ENCODE results near the gene CLDN22.

Gene CLDN22

DNA sequence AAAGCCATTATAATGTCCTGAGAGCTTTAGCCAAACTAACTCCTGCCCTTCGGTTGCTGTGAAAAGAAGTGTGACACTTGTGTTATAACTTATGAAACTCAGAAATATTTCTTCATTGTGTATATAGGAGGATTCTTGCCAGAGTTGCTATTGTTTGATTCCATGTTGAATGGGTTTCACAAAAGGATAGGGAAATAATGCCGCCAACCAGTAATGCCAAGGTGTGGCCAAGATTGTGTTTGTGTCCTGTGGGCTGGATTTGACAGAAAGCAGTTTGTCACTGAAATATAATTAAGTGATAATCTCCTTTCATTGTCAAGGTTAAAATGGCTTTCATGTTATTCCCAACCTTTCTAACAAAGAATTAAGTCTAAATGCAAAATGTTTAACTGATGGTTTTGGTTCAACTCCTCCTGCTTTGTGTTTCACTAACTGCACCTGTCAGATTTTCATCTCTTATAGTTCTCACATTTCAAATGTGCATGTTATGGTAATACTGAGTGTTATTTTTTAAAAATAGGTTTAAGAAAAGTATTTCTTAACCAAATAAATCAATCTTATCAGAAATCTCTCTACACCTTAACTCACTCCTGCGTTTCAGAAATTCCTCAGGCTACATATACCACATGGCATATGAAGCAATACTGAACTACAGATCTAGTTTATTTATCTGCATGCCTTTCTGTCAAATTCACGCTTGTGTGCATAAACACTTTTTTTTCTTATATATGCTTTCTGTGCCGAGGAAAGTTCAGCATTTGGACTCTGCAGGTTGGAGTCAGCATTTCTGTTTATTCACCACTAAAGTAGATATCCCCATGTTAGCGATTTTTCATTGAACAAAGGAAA lies at the start of gene CLDN22:
Gene CLDN22, minus strand, starts transcription at position 66 of the 849 bp plus-strand sequence. Its CDS starts 58 bp downstream, at position 8.
- Histone ChIP-seq H3K36me3 (replicated peaks) (0 out of 2 replicates have a peak, but pooled peaks cover 2% of the 10 kb centered on the region), H3K4me1 (peaks cover 20% of the 10 kb centered on the region), H3K27me3 (ENCODE audit: low read depth) (no peaks in the 10 kb centered on the region), H3K4me3 (no peak within 1 kb of the TSS), H3K9me3 (no peaks in the 10 kb centered on the region)
- peak; percentile 70 to 83 for DNase-seq (ENCODE audit: low spot score in 2 of 2)
- in situ Hi-C loops (cut with MboI; ENCODE audit: low sequenced_read_pairs): no loop called here

DNA sequence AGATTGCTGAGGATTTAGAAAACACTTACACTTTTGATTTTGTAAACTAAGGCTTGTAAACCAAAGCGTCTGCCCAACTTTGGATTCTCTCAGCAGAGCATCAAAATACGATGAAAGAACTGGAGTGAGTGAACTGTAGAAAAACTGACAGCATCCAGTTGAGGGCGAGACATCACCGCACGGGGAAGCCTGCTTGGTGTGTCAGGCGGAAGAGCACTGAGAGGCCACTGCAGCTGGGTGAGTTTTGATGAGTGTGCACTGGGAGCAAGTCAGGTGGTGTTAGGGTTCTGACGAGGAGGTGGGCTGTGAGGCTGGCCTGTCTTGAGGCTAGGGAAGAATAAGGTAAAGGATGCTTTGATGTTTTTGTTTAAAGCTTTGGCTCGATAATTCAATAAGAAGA lies 49.0 kb upstream of the CLDN22 start:
- H3K4me3 ChIP-seq: no peak overlapping the region
- in situ Hi-C loops (cut with MboI; ENCODE audit: low sequenced_read_pairs): no loop called here
- DNase-seq (ENCODE audit: low spot score in 2 of 2): no peak

DNA sequence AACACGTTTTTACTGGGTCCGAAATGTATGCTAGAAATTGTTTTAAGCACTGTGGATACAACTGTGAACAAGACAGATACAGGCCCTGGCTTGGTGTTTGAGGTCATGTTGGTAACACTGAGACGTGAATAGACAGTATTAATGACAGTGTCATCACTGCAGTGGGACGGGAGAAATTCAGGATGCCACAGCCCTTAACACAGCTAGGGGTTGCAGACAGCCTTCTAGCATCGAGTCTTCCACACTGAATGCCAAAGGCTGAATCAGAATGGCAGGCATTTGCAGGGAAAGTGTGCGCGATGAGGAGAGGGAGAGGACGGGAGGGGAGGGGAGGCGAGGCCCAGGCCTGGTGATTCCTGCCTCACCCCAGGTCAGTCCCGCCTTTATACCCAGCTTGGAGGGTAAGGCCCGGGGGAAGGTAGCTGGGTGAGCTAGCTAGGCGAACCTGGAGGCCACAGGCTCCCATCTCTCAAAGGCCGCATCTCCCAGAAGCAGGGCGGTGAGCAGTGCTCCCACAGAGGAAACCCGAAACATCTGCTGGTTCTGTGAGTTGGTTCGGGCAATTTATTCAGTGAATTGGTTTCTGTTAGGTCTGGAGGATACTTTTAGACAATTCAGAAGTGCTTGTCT lies 46.2 kb upstream of the CLDN22 start:
- Histone ChIP-seq H3K4me3 (no peak overlapping the region), H3K27me3 (ENCODE audit: low read depth) (no peaks in the 10 kb centered on the region), H3K4me1 (no peaks in the 10 kb centered on the region), H3K36me3 (replicated peaks) (no peaks in the 10 kb centered on the region), H3K9me3 (no peaks in the 10 kb centered on the region)
- DNase-seq (ENCODE audit: low spot score in 2 of 2): no peak
- in situ Hi-C loops (cut with MboI; ENCODE audit: low sequenced_read_pairs): no loop called here

More for the DNA sequence above, 49.0 kb upstream of the CLDN22 start:
- no peaks in the 10 kb centered on the region for H3K4me1 ChIP-seq
- no peaks in the 10 kb centered on the region for H3K36me3 ChIP-seq (replicated peaks)
- no peaks in the 10 kb centered on the region for H3K27me3 ChIP-seq (ENCODE audit: low read depth)
- H3K9me3 ChIP-seq: 0 out of 2 replicates have a peak, but pooled peaks cover 7% of the 10 kb centered on the region

DNA sequence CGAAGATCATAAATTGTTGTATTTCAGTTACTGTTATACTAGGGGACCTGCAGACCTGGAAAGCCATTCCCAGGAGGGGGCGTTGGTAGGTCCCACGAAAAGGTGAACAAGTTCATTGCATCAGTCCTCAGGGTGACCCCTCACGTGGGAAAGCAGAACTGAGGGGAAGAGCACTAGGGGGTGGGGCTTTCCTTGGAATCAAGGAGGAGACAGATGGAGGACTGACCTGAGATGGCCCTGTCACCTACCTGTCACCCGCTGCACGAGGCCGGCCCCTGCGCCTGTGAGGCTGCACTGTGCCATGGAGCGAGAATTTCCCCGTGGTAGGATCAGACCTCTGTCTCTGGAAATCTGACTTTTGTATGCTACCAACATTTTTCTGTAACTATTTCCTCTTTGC lies 43.9 kb upstream of the CLDN22 start:
- H3K36me3 ChIP-seq (replicated peaks): no peaks in the 10 kb centered on the region
- DNase-seq (ENCODE audit: low spot score in 2 of 2): no peak
- H3K4me3 ChIP-seq: no peak overlapping the region
- no peaks in the 10 kb centered on the region for H3K9me3 ChIP-seq
- in situ Hi-C loops (cut with MboI; ENCODE audit: low sequenced_read_pairs): no loop called here
- H3K4me1 ChIP-seq: no peaks in the 10 kb centered on the region
- H3K27me3 ChIP-seq (ENCODE audit: low read depth): no peaks in the 10 kb centered on the region

DNA sequence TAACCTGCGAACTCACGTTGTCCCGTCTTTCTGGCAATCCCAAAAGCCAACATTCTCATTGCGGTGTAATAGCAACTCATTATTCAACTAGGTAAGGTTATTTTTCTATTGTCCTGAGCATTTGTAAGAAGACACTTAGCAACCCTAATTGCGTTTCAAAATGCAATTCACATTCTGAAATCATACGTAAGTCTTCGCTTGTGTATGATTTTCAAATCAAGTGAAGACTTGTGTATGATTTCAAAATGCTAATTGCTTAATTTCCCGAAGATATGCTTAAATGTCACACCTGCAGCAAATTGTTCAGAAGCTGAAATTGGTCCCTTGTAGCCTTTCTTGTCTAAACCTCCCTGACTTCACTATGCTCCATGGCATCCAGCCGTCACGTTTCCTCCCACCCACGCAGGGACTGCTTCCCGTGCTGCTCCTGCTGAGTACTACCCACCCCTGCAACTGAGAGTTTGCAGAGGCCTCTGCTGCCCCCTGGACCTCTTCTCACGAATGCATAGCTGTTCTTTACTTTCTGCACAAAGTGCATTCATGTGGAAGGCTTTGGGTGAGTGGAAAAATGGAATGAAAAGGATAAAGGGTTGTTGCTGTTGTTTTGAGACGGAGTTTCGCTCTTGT lies 43.0 kb upstream of the CLDN22 start:
- in situ Hi-C loops (cut with MboI; ENCODE audit: low sequenced_read_pairs): no loop called here
- H3K27me3 ChIP-seq (ENCODE audit: low read depth): no peaks in the 10 kb centered on the region
- no peak for DNase-seq (ENCODE audit: low spot score in 2 of 2)
- H3K4me3 ChIP-seq: no peak overlapping the region
- H3K36me3 ChIP-seq (replicated peaks): no peaks in the 10 kb centered on the region
- no peaks in the 10 kb centered on the region for H3K4me1 ChIP-seq
- no peaks in the 10 kb centered on the region for H3K9me3 ChIP-seq

DNA sequence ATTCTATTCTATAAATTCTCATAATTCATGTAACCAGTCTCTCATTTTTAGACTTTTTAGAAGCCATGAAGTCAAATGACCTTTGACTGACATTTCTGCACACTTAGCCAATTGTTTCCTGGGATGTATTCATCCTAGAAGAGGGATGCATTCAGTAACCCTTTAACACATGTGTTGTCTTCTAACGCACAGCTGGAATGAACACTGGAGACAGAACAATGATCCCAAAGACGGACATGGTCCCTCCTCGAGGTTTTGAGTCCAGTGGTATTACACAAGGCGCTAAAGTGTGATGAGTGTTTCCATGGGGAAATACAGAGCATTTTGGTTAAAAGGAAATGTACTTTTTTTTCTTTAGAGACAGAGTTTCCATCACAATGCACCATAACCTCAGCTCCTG lies 42.0 kb upstream of the CLDN22 start:
- H3K9me3 ChIP-seq: no peaks in the 10 kb centered on the region
- no peak overlapping the region for H3K4me3 ChIP-seq
- in situ Hi-C loops (cut with MboI; ENCODE audit: low sequenced_read_pairs): no loop called here
- H3K27me3 ChIP-seq (ENCODE audit: low read depth): no peaks in the 10 kb centered on the region
- H3K36me3 ChIP-seq (replicated peaks): no peaks in the 10 kb centered on the region
- no peak for DNase-seq (ENCODE audit: low spot score in 2 of 2)
- H3K4me1 ChIP-seq: no peaks in the 10 kb centered on the region

DNA sequence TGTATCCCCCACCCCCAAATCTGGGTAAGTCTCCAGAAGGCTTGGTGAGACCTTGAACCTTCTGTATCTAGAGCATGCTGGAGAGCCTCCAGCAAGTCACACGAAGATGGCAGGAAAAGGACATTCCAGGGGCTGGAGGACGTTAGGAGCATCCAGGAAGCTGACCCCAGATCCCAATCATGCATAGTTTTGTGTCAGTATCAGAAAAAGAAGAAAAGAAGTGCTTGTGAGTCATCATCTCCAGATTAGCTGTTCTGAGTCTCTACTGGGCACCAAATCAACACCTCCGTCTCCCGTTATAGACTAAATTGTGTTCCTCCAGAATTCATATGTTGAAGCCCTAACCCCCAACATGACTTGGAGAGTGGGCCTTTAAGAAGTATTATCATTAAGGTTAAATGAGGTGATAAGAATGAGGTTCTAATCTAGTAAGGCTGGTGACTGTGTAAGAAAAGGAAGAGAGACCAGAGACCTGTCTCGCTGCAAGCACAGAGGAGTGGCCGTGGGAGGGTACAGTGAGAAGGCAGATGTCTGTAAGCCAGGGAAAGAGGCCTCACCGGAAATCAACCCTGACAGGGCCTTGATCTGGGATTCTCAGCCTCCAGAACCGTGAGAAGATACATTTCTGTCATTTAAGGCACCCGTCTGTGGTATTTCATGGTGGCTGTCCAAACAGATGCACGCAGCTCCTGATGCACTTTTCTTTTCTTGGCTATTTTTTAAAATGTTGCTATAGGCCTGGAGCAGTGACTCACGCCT lies 40.3 kb upstream of the CLDN22 start:
- Histone ChIP-seq H3K27me3 (ENCODE audit: low read depth) (no peaks in the 10 kb centered on the region), H3K4me3 (no peak overlapping the region), H3K4me1 (no peaks in the 10 kb centered on the region), H3K9me3 (no peaks in the 10 kb centered on the region), H3K36me3 (replicated peaks) (no peaks in the 10 kb centered on the region)
- in situ Hi-C loops (cut with MboI; ENCODE audit: low sequenced_read_pairs): no loop called here
- no peak for DNase-seq (ENCODE audit: low spot score in 2 of 2)

DNA sequence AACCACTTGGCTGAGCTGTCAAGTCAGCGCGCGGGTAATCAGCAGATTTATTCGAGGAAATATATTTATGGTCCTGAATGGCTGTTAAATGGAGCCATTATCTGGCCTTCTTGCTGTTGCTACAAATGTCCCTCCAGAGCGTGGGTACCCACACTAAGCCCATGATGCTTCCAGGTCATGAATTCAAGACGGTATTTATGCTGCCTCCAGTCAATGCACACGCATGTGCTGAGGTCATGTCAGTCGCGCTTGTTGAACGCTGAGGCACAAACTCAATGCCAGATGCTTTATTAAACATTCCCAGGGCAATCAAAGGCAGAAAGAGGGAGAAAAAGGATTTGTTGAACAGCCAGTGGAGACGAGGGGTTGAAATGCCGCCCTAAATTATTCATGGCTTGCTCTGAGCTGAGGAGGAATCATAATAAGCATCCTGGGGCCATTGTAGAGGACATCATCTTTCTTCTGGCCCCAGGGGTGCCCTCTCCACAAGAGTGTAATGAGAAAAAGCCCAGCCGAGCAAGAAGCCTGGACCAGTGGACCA lies 38.2 kb upstream of the CLDN22 start:
- no peaks in the 10 kb centered on the region for H3K27me3 ChIP-seq (ENCODE audit: low read depth)
- no peak overlapping the region for H3K4me3 ChIP-seq
- in situ Hi-C loops (cut with MboI; ENCODE audit: low sequenced_read_pairs): no loop called here
- H3K9me3 ChIP-seq: no peaks in the 10 kb centered on the region
- H3K36me3 ChIP-seq (replicated peaks): no peaks in the 10 kb centered on the region
- DNase-seq (ENCODE audit: low spot score in 2 of 2): no peak
- no peaks in the 10 kb centered on the region for H3K4me1 ChIP-seq

DNA sequence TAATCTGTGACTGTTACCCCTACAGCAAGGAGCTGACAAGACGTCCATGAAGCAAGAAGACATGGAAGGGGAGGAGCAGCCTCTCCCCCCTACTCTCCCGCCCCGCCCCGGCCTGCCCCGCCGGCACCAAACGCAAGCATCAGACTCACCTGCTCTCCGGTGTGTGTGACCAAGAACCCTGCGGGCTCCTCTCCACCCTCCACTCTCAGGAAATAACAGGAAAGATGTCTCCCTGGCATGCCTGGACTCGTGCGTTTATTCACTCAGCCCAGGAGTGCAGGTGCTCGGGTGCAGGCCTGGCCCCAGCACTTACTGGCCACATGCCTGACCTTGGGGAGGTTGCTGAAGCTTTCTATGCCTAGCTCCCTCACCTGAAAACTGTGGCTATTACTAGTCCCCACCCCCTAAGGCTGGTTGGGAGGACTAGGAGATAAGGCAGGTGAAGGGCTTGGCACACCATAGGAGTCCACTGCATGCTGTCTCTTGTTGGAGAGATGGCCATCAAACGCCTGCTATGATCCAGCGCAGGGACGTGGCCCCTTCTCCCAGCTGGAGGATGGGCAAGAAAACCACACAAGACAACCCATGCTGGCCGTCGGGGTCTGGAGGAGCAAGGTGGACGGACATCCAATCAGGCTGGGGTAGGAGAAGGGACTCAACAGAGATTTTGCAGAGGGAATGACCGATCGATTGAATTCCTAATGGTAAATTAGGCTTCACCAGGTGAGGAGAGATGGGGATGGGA lies 37.0 kb upstream of the CLDN22 start:
- H3K36me3 ChIP-seq (replicated peaks): no peaks in the 10 kb centered on the region
- no peak for DNase-seq (ENCODE audit: low spot score in 2 of 2)
- no peaks in the 10 kb centered on the region for H3K27me3 ChIP-seq (ENCODE audit: low read depth)
- in situ Hi-C loops (cut with MboI; ENCODE audit: low sequenced_read_pairs): no loop called here
- no peaks in the 10 kb centered on the region for H3K9me3 ChIP-seq
- H3K4me3 ChIP-seq: no peak overlapping the region
- H3K4me1 ChIP-seq: no peaks in the 10 kb centered on the region

DNA sequence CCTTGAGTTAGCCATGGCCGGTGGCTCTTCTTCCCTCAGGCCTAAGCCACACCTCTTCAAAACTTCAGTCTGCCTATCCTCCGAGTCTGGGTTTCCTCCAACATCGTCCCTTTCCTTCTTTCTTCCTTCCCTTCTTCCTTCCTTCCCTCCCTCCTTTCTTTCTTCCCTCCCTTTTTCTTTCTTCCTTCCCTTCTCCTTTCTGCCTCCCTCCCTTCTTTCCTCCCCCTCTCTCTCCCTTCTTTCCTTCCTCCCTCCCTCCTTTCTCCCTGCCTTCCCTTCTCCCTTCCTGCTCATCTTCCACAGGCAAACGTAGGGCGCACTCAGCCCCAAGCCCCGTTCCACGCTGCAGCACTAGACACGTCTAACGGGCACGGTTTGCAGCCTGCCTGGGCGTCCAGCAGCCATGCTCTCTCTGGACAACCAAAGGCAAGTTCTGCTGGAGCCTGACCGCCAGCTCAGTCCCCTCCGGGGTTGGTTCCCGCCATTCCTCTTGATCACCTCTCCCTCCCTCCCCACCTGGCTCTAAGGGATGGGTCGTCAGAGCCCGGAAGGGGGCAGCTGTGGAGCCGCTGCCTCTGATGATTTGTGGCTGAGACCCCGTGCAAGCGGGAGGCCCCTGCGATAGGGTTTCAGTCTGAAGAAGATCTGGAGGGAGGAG lies 36.2 kb upstream of the CLDN22 start:
- H3K9me3 ChIP-seq: no peaks in the 10 kb centered on the region
- in situ Hi-C loops (cut with MboI; ENCODE audit: low sequenced_read_pairs): no loop called here
- no peaks in the 10 kb centered on the region for H3K36me3 ChIP-seq (replicated peaks)
- no peaks in the 10 kb centered on the region for H3K4me1 ChIP-seq
- H3K4me3 ChIP-seq: no peak overlapping the region
- H3K27me3 ChIP-seq (ENCODE audit: low read depth): no peaks in the 10 kb centered on the region
- DNase-seq (ENCODE audit: low spot score in 2 of 2): no peak

DNA sequence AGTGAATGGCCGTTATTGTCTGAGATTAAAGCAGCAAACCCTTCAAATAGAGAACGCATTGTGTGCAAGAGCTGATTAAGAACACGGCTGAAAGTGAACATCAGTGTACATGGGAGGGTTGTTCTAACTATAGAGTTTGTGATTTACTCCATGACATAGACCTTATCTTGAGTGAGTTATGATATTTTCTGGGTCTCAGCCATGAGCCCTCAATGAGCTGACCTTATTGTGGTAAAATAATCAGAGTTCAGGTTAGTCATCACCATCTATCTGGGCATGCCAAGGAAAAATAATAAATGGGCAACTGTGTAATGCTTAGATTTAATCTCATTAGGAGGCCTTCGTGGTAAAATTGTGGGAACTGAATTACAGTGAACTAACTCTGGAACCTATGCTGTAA lies 35.3 kb upstream of the CLDN22 start:
- Histone ChIP-seq H3K4me3 (no peak overlapping the region), H3K36me3 (replicated peaks) (no peaks in the 10 kb centered on the region), H3K4me1 (no peaks in the 10 kb centered on the region), H3K9me3 (no peaks in the 10 kb centered on the region), H3K27me3 (ENCODE audit: low read depth) (no peaks in the 10 kb centered on the region)
- no peak for DNase-seq (ENCODE audit: low spot score in 2 of 2)
- in situ Hi-C loops (cut with MboI; ENCODE audit: low sequenced_read_pairs): no loop called here

DNA sequence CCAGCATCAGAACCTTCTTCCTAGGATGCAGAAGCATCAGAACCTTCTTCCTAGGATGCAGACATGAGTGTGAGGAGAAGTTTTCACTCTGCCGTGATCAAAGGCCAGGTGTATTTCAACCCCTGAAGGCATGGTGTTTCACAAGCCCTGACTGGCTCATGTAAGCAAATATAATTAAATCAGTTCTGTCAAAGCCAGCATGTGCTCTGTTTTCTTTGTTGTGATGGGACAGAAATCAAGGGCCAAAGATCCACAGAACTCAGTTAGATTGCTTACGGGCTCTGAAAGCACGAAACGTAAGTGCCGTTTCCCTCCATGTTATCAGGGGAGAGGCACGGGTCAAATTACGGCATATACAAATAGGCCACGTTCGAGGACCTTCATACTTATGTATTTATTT lies 34.1 kb upstream of the CLDN22 start:
- no peaks in the 10 kb centered on the region for H3K27me3 ChIP-seq (ENCODE audit: low read depth)
- H3K9me3 ChIP-seq: no peaks in the 10 kb centered on the region
- DNase-seq (ENCODE audit: low spot score in 2 of 2): no peak
- no peaks in the 10 kb centered on the region for H3K36me3 ChIP-seq (replicated peaks)
- H3K4me3 ChIP-seq: no peak overlapping the region
- in situ Hi-C loops (cut with MboI; ENCODE audit: low sequenced_read_pairs): no loop called here
- no peaks in the 10 kb centered on the region for H3K4me1 ChIP-seq

All from HAP-1 (cell line).